Measurements from ENCODE around the gene PRKCH.
"Not testable (repeated sequence)": the region's sequence is repeated elsewhere in the genome, so short reads cannot be mapped to it uniquely, and the experiment has no call there.

PRKCH gene

GRCh38 chr14:61396694-61397093 lies 75.3 kb downstream of the PRKCH start:
- no peak for DNase-seq

GRCh38 chr14:61397615-61398014 lies 76.2 kb downstream of the PRKCH start:
- DNase-seq = no peak

GRCh38 chr14:61398221-61398620 lies 76.8 kb downstream of the PRKCH start:
- no peak for DNase-seq

- DNase-seq = no peak
Measured at GRCh38 chr14:61399365-61399764, 78.0 kb downstream of the PRKCH start.

DNA sequence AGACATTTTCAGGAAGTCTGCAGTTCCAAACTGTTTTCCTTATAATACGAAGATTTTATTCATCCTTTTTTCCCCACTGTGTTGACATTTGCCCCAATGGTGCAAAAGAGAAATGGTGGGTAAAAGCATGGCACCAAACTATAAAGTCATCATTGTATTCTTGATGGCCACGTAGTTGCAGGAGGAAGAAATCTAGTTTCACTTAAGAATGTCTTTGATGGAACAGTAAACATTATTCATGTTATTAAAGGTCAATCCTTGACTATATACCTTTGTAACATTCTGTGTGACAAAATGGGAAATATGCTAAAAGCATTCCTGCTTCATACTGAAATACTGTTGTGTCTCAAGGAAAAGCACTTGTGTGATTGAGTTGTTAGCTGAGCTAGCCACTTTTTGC lies 80.1 kb downstream of the PRKCH start:
- DNase-seq = no peak

DNA sequence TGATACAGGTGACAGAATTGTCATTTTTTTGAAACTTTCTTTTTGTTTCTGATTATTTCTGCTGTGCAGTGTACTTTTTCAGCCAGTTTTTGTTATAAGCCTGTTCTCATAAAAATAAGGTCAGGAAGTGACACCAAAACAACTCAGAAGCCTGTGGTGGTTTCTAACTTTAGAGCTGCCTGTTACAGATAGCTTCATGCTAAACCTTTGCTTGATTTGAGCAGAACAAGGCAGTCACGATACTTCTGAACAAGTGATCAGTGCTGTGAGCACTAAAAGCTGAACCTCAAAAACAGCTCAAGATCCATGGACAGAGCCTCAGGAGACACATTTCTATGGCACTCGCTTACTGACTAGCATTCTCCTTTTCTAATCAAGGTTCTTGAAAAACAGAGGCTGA lies 82.0 kb downstream of the PRKCH start:
- no peak for DNase-seq

- DNase-seq = no peak
Measured at GRCh38 chr14:61404637-61405036, 83.3 kb downstream of the PRKCH start.

DNA sequence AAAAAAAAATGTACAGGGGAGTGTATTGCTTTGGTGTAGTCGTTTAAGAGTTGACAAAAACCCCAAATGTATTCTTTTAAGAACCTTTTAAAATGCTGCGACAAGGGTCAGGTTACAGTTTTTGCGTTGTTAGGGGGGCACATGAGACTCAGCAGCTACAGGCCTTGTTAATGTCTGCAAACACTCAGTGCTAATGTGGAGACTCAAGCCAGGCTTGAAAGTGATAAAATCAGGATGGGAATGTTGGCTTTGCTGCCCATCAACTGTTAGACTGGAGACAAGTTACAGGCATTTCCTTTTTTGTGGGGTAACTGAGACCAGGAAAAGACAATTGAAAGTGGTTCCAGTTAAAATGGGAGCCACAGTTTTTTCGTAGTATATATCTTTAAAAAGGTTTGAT lies 84.8 kb downstream of the PRKCH start:
- no peak for DNase-seq

- DNase-seq = no peak
Measured at GRCh38 chr14:61406675-61407074, 85.3 kb downstream of the PRKCH start.

DNA sequence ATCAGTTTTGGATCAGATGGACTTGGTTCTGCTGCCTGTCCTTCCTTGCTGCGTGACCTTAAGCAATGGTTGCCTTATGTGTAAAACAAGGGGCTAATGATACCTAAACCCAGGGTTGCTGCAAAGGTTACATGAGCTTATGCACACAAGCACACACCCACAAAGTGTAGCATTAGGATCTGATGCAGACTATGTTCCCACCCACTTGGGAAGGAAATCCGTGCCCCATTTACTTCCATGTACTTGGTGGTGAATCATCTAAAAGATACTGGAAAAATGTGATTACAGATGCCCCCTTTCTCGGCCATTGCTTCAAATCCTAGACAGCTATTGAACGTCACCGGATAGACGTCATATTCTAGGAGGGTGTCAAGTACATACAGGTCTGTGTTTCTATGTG lies 87.1 kb downstream of the PRKCH start:
- no peak for DNase-seq

- DNase-seq = no peak
Measured at GRCh38 chr14:61409782-61410181, 88.4 kb downstream of the PRKCH start.

DNA sequence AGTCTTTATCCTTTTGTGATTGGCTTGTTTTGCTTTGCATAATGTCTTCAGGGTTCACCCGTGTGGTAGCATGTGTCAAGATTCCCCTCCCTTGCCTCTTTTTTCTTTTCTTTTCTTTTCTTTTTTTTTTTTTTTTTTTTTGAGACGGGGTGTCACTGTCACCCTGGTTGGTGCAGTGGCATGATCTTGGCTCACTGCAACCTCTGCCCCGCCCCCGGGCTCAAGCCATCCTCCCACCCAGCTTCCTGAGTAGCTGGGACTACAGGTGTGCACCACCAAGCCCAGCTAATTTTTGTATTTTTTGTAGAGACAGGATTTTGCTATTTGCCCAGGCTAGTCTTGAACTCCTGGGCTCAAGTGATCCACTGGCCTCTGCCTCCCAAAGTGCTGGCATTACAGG lies 94.6 kb downstream of the PRKCH start:
- DNase-seq = not testable (repeated sequence)

- no peak for DNase-seq
Measured at GRCh38 chr14:61416591-61416990, 95.2 kb downstream of the PRKCH start.

- DNase-seq = no peak
Measured at GRCh38 chr14:61417141-61417540, 95.8 kb downstream of the PRKCH start.

- DNase-seq = no peak
Measured at GRCh38 chr14:61417883-61418455, 96.6 kb downstream of the PRKCH start.

DNA sequence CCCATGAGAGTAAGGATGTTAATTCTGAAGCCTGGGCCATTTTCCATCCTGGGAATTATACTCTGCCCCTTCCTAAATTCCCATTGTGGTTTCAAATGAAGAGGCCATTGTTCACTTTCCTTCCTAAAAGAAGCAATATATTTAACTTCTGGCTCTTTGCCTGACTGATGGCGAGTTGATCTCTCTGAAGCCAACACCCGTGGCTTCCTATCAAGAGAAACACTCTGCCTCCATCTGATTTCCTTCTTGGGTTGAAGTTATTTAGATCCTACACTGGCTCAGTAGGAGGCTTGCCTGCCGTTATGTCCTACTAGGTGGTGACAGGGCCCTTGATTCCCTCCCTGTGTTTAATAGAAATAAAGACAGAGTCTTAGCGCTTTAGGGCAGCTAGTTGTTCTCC lies 97.4 kb downstream of the PRKCH start:
- DNase-seq = no peak

GRCh38 chr14:61419201-61419600 lies 97.8 kb downstream of the PRKCH start:
- DNase-seq = no peak

DNA sequence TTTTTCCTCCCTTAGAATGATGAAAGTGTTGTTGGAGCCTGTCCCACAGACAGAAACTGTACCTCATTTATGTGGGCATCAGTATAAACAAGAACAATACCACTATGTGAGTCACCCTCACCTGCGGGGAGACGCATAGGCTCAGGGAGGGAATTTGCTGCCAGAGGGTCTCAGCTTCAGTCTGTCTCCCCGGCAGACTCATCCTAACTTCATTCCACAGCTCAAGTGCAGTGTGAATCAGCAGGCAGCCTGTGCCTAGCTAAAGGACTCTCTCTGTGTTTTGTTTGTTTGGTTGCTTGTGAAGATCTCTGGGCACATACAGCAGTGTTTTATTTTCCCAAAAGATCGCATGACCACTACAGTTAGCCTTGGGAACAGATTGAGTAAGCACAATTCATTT lies 98.9 kb downstream of the PRKCH start:
- no peak for DNase-seq

DNA sequence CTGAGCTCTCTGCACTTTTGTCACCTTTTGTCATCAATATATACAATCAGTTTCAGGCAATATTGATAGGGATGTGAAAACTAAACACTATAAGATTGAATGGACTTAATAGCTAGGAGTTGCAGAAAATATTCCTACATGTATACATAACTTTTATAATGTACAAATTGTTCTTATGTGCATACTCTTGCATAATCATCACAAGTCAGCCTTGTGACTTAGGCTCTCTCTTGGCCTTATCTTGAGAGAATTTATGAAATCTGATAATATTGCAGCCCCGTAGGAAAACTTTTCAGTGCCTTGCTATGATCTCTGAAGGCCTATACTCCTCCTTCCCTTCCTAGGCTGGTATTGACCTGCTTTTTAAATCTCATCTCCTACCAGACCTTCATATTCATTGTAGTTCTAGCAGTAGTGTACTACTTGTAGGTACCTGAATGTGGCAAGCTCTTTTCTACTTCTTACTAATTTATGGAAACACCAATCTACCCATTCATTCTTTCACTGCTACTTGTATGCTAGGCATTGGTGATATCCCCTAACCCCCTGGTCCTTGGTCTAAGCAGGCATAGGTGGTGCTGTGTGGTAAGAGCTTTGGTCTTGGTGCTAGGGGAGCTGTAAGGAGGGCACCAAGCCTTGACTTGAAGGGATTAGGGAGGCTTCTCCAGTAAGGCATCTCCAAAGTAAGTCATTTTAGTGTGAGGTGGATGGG lies 100.0 kb downstream of the PRKCH start:
- DNase-seq = no peak

GRCh38 chr14:61426048-61426447 lies 104.7 kb downstream of the PRKCH start:
- DNase-seq = no peak

- no peak for DNase-seq
Measured at GRCh38 chr14:61428261-61428660, 106.9 kb downstream of the PRKCH start.

- no peak for DNase-seq
Measured at GRCh38 chr14:61429316-61429715, 107.9 kb downstream of the PRKCH start.

- DNase-seq = no peak
Measured at GRCh38 chr14:61430066-61430757, 108.8 kb downstream of the PRKCH start.

GRCh38 chr14:61433169-61433568 lies 111.8 kb downstream of the PRKCH start:
- DNase-seq = no peak
